Urothelium cell line (cell line): ENCODE results near the gene FMN1.
A peak's percentile ranks its signal among the peaks of the same experiment; 100 is the strongest.

Experiments
- DNase-seq: peaks from one replicate; pipeline ENCODE4 v3.0.0; 2011; ENCODE audit warnings: low spot score, mixed read lengths
- FAIRE-seq: peaks from 2 replicates; lab custom pipeline; 2011; peaks lifted over from hg19 to GRCh38; lab: Jason Lieb, UNC

FMN1 gene

DNA sequence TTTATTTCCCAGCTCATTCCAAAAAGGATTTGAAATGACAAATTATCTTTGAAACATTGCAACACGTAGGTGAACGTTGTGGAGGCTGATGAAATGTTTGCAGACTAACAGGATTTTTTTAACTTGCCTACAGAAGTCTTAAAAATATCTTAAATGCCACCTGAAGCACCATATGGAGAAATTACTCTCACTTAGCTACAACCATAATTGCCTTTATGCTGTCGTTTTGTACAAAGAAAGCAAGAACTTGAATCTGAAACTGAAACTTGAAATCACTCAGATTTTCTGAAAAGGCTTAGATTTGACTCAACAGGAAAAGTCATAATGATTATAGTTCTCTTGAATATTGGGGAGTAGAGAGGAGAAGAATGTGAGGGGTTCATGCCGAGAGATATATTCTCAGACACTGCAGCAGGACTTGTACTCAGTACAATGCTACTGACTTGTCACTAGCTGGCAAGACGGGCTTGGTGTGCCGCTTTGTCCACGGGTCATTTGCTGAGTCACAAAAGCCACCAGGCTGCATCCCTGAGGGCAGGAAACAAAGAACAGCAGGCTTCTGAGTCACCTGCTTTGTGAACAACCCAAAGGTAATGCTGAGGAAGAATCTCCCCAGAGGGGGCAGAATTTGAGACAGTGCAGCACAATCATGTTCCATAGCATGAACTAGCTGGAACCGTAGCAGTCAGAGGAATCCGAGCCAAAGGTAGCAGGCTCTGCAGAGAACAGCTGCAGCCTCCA is 7.1 kb upstream of the FMN1 start:
- FAIRE-seq (peak; percentile 20), DNase-seq (peak; percentile 84)

DNA sequence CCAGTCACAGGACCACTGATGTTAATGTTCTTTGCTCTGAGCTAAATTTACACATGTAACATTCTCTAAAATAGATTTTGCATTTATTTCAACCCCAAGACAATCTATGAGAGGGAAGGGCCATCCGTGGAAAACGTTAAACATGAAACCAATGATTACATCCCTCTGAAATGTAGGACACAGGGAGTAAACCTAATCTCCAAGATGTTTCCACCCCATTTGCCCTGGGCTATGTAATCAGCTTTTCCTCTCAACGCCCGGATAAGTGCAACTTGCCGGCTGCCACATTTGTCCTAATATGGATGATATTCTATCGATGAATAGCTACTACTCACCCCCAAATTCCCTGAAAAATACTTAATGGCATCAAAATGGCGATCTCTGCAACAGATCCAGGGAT is 6.4 kb upstream of the FMN1 start:
- FAIRE-seq, result no peak
- DNase-seq, result no peak

DNA sequence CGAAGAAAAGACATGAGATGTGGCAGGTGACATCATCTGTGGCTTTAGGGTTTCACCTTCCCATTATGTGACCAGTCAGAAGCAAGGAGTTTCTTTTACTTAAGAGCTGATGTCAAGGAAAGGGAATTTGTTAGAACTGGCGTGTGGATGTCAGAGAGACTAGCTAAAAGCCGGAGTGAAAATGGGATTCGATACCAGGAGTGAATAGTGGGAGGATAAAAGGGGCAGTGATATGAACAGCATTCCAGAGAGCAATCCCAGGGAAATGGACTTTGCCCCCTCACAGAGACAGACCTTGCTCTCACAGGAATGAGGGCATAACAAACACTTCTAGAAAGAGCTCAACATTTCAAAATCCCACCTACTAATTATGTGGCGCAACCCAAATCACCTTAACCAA is 5.9 kb upstream of the FMN1 start:
- DNase-seq (no peak), FAIRE-seq (no peak)

DNA sequence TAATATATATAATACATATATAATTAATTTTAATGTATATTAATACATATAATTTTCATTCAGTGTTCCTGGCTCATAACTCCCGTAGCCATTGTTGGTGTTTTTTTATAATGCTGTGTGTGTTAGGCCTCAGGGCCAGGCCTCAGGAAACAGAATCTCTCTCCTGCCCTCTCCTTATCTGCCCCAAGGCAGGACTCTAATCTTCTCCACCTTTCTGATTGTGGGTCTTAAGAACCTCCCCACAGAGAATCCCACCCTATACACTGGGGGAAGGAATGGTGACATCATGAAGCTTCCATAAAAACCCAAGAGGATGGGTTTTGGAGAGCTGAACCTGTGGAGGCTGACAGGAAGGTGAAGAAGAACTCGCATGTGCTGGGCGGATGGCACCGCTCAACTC is 4.0 kb upstream of the FMN1 start:
- DNase-seq (no peak), FAIRE-seq (no peak)

DNA sequence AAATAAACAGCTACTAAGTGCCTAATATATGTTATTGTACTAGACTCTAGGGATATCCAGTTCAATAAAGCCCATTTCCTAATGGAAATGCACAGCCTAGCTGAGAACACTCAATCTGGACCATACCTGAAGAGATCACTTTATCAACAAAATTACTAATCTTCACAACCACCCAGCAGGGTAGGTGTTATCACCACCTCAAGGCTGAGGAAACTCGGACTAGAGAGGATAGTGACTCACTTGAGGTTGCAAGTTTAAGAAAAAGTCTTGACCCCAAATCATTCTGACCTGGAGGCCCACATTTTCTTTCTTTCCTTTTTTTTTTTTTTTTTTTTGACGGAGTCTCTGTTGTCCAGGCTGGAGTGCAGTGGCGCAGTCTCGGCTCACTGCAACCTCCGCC is 3.1 kb upstream of the FMN1 start:
- FAIRE-seq (no peak), DNase-seq (no peak)

DNA sequence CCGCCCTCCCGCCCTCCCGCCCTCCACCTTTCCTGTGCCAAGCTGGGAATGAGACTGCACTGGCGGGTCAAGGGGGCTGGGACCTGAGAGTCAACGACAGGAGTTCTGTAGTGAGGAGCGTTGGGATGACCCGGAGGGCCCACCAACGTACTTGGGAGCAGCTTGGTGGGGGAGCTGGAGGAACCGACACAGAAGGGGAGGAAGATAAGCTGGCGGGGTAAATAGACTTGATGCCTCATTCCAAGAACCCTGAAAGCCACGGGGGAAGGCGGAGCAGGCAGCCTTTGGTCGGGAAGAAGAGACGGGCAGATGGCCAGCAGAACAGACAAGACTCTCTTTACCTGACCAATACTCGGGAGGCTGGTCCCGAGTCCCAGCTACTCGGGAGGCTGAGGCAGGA is 277 bp downstream of the FMN1 start:
- FAIRE-seq (no peak), DNase-seq (no peak)

DNA sequence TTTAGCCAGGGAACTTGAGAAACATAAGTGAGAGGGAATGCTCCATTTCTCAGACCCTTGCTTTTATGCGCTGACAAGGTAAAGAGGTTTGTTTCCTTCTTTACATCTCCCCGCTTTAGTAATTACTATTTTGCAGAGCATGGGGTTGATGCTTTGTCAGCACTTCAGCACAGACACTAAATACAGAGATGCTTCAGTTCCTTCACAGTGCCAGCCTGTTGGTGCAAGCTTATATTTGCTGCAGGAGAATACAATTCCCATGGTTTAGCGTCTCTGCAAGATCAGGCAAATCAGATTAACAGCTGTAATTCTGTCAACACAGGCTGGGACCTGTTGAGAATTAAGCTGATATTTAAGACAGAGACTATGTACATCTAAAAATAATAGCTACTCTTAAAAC is 2.9 kb downstream of the FMN1 start:
- FAIRE-seq (no peak), DNase-seq (no peak)

DNA sequence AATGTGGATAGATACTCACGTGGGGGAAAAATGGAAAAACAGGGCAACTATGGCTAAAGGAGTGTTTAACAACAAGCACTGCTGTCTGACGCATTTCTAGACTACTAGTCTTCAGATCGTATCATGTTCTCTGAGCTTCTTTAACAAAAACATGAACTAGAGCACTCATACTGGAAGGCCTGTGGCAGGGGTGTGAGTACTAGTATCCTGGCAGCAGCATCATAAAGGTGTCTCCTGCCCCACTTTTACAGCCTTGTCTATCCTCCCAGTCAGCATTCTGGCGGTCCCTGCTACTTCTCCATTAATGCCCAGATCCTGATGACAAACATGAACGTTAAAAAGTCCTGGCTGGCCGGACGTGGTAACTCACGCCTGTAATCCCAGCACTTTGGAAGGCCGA is 4.0 kb downstream of the FMN1 start:
- DNase-seq (no peak), FAIRE-seq (no peak)

DNA sequence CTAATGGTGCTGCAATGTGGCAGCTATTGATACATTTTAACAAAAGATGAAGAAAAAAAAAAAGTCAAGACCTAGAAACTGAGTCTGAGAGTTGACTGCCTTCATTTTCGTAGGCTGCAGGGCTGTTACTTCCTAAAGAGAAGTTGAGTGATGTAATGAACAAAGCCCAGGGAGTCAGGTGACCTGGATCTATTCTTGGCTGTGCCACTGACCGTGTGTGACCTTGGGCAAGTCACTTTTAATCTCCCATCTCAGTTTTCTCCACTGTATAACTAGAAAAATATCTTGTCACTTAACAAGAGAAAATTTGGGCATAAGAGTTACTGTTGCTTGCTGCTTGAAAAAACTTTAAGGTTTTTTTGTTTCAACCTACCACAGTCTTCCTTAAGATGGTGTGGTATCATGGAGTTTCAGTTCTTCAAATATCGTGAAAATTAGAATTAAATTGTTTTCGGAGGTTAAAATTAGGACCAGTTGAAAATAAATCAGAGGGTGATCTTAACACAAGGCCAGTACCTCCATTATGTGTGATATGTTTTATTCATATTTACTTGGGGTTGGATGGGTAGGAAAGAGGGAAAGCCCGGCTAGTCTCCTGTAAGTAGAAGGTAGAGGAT is 5.8 kb downstream of the FMN1 start:
- FAIRE-seq (no peak), DNase-seq (no peak)

DNA sequence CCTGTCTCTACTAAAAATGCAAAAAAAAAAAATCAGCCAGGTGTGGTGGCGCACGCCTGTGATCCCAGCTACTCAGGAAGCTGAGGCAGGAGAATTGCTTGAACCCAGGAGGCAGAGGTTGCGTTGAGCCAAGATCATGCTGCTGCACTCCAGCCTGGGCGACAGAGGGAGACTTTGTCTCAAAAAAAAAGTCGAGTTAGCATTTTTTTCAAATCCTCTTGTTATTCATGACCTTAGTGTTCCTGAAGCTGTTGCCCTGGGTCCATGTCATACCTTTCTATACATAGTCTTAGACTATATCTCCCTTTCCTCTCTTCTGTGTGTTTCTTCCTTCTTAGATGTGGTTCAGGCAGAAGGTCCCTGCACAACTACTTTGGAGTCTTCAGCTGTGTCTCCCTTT is 6.4 kb downstream of the FMN1 start:
- FAIRE-seq (no peak), DNase-seq (no peak)

DNA sequence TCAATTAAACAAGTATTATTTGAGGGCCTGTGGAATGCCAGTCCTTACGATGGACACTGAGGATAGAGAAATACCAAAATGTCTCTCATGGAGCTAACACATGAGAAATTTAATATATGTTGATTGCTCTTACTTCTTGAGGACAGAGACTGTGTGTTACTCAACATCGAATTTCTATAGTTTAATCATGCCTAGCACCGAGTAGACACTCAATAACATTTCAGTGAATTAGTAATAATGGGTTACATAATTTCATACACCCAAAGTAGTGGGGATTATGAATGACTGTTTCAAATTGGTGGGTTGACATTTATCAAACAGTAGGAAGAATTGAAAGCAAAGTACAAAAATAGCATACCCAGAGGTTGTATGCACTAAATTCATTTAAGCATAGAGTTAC is 11.2 kb downstream of the FMN1 start:
- no peak for FAIRE-seq
- no peak for DNase-seq

DNA sequence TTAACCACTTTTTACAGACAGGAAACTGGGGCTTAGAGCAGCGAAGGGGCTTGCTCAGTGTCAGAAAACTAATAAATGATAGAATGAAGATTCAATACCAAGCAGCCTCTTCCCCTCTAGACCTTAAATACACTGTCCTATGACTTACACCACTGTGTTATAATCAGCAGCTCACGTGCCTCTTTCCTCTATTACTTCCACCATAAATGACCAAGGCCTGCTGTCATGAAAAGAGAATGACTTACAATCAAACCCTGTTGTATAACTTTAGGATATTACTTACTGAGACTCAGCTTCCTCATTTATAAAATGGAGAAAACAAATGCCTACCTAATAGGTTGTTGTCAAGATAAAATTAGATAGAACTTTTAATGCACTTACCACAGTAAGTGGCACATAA is 11.6 kb downstream of the FMN1 start:
- no peak for DNase-seq
- FAIRE-seq, result no peak

DNA sequence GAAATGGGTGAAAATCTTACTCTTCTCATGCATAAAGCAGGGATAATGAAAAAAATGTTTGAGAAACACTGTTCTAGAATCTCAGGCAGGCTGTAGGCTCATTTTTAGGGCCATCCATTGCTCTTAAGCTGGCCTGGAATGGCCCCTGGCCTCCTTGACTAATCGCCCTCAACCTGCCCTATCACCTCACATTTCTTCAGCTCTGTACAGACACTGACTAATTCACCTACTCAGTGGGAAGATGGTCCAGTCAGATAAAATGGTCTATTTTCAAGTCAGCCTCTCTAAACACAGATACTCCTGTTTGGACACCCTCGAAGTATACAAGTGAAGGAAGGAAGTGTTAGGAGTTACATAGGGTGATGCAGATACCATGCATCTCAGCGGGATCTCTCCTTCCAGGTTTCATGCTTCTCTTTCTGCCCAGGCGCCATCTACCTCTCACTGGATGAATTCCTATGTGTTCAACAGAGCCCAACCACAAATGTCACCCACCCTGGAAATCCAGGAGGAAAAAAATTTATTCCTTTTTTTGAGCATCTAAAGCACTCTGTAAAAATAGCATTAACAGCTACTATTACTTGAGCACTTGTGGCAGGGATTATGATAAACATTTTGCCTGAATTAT is 12.1 kb downstream of the FMN1 start:
- FAIRE-seq, result no peak
- DNase-seq, result no peak

DNA sequence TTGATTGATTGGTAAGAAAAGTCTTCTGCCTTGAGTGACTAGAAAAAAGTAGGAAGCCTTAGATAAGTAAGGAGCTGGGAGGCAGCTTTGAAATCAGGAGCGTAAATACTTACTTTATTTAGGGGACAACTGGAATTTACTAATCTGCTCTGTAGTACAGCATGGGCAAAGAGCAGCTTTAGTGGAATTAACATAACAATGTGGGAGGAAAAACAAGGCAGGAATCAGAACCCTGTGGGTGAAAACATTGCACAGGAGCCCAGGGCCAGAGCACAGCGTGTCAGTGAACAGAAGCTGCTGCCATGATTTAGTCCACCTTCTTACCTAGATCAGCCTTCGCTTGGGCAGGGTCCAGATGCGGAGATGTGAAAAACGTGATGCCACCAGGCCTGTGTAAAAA is 14.6 kb downstream of the FMN1 start:
- FAIRE-seq (no peak), DNase-seq (no peak)

DNA sequence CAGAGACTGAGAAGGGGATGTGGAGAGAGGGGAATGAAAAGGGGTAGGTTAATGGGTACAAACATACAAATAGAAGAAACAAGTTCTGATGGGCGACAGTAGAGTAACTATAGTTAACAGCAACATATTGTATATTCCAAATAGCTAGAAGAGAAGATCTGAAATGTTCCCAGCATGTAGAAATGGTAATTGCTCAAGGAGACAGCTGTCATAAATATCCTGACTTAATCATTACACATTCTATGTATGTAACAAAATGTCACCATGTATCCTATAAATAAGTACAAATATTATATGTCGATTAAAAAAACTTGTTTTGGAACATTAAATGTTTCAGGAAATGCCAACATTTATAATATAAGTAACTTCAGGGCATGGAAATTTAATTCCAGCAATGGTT is 23.3 kb downstream of the FMN1 start:
- no peak for FAIRE-seq
- no peak for DNase-seq

DNA sequence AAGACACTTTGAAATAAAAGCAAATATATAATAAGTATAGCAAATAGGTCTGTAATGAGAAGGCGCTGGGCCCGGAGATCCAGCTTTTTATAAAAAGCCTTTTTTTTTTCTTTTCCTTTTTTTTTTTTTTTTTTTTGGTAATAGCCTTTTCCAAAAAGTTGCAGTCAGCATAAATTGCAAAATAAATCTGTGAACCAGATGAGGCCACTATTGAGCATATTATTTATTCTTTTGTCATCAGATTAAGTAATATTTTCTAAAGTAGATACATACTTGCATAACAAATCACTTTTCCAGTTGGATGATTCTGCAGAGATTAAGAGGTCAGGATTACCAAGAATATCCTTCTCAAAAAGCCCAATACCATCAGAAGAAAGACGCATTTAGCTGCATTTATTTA is 24.9 kb downstream of the FMN1 start:
- DNase-seq (no peak), FAIRE-seq (no peak)

DNA sequence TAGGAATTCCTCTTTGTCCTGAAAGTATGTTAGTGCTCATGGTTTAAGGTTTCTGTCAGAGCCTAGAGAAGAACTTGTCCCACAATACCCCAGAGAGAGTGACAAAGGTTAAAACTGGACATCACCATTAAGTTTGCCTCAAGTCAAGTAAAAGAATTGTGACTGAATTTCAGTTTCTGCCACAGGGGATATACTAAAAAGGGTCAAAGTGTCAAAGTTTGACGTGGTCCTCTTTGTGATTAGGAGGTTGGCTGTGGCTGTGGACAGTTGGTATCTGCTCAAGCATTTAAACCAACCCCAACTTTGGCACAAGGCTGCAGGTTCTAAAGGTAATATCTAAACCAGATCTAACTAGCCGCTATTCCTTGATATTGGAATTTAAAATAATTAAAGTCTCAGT is 26.1 kb downstream of the FMN1 start:
- FAIRE-seq (no peak), DNase-seq (no peak)

DNA sequence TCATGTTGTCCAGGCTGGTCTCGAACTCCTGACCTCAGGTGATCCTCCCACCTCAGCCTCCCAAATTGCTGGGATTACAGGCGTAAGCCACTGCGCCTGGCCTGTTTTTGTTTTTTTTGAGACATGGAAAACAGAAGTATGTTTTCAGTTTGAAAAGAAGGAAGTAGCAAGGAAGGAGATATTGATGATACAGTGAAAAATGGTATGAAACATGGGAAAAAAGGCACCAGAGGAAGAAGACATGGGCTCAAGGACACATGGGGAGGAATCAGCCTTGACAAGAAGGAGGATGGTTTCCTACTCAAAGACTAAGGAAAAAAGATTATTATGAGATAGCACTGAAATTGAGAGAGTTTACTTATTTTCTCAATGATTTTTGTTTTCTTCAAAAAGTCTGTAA is 30.7 kb downstream of the FMN1 start:
- no peak for FAIRE-seq
- DNase-seq, result no peak

DNA sequence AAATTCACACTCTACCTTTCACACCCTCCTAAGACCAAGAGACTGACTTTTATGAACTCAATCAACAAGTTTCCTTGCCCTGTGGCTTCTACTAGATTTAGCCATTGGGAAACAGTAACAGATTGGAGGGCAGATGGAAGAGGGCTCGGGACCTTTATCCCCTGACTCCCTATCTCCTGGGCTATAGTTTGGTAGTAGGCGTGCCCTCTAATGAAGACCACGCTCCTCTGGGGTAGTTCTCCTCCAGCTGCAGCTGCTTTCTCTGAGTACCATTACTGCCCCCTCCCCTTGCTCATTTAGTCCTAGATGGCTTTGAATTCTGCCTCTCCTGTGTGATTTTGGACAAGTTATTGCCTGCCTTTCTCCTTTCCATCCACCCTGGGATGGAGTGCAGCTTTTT is 33.3 kb downstream of the FMN1 start:
- FAIRE-seq (no peak), DNase-seq (no peak)

DNA sequence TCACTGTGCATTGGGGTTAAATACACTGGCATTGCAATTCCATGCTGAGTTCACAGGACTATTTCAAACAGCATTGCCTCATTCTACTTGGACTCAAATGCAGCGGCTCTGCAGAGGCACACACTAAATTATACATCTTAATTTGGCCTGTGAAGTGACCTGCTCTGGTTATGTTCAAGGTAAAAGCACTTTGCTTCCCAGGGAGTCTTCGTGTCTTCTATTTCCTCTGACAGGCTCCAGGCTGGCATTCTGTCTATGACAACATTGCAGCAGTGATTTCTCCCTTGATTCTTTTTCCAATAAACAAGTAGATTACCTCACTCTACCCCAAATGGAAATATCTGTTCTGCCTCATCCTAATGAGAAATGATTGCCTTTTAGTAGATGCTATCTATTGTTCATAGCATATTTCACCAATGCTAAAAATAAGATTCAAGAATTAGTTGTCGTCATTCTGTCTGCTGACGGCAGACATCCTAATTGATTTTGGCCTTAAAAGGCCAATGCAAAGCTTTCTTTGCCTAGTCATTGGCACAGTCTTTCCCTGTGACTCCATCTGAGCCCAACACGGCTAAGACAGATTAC is 33.8 kb downstream of the FMN1 start:
- FAIRE-seq (no peak), DNase-seq (no peak)

DNA sequence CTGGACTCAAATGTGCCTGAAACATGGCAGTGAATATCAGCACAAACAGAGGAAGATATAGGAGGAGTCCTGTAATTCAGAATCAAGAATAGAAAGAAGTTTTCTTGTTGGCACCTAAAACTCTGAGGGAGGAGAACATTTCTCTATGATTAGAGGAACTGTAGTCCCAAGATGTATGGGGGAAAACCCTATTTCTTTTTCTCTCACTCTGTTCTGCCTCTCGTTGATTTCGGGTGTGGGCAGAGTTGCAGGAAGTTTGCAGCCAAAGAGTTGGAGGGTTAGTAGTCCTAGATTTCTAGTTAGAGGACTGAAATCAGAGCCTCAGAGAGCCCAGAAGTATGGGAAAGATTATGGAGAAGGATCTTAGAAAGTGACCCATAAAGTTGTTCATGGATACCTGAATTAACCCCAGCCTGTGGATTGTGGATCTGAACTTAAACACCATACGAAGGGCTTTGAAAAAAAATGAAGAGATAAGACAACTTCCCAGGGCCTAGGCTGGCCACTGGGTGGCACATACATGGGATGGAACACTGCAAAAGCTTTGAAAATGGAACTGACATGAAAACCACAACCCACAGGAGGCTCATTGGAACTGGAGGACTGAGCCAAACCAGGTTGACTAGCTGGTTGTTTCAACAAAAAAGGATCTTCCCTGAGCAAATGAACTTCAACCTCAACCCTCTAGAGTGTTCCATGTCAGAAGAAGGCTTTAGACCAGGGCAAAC is 34.6 kb downstream of the FMN1 start:
- FAIRE-seq (no peak), DNase-seq (no peak)

DNA sequence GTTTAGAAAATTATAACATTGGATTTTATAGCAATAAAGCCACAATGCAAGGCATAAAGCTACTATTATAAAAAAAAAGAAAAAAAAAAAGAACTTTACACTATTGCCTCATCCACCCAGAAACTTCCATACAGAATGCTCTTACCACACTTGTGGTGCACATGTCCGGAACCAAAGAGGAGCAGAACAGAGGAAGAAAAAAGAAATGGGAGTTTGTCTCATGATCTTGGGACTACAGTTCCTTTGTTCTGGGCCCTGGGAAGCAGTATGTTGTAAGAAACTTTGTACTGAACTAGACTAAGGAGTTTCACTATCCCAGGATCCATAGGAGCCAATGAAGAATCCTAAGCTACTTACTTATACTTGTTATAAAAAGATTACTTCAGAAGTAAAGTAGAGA is 36.1 kb downstream of the FMN1 start:
- FAIRE-seq, result no peak

More for the DNA sequence above, 36.1 kb downstream of the FMN1 start:
- no peak for DNase-seq
